ENCODE data around the gene HSF2.

Gene HSF2

DNA sequence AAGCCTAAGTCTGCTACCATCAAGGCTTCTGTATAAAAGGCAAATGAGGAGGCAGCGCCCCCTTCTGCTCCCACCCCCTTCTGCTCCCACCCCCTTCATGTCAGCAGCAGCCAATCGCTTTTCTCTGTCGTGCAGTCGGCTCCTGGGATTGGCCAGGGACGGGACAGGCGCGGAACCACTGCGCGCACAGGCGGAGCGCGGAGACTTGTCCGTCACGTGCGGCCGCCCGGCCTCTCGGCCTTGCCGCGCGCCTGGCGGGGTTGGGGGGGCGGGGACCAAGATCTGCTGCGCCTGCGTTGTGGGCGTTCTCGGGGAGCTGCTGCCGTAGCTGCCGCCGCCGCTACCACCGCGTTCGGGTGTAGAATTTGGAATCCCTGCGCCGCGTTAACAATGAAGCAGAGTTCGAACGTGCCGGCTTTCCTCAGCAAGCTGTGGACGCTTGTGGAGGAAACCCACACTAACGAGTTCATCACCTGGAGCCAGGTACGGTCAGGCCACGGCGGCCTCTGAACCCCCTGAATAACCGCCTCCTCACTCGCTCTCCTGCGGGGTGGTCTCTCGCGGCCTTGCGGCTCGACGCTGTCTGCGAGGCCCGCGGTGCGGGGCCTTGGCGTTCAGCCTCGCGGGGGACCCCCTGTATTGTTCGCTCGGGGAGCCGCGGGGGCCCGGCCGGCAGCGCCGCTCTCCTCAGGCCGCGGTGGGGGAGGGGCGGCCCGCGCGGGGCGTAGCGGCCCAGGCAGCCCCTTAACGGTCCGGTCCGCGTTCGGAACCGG, at the start of gene HSF2:
Gene HSF2, plus strand, starts transcription at position 305 of the 773 bp plus-strand sequence. Its CDS starts 86 bp downstream, at position 391.
- peak; percentile 77 to 87 (median 84) for DNase-seq (ENCODE audit: low read depth in 3 of 3, low spot score in 1 of 3)

DNA sequence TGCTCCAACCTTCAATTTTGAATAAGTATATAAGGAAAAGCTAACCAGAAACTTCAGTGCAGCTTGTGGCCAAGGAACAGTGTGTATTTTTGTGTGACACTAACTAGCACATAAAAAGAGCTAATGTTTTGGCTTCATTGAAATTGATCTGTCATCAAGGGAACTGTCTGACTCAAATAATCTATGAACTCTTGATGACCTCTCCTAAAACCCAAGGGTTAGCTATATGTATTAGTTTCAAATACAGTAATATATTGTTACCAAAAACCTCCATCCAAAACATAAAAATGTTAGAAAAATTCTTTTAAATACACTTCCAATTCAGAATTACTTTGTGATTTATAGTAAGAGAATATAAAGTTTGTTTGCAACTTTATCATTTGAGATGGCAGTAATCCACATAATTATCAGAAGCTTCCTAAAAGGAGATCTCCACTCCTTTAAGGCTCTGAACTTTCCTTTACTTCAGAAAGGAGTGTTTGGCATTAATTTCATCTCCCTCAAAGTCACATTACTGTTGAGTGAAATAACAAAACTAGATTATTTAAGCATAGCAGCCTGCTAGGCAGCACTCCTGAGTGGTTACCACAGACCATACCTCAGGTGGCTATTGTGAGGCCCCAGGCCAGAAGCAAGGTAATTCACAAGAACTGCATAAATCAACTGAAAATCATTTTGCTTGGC, 46.3 kb upstream of the HSF2 start:
- DNase-seq (ENCODE audit: low read depth in 3 of 3, low spot score in 1 of 3) = no peak

DNA sequence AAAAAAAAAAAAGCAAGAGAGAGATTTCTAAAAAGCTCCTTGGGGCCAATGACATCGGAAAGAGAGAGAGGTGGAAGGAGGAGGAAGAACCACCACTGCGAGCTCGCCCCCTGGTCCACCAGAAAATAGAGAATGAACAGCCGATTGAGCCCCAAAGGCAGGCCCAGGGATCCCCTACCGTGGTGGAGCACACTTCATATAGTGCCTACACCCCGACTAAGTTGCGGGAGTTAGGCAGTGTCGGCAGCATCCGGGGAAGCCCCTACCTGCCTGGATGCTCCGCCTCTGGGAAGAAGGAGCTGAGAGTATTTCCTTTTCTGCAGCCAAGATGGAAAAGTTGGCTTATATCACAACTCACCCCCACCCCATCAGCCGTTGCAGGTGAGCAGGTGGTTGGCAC, 38.6 kb upstream of the HSF2 start:
- no peak for DNase-seq (ENCODE audit: low read depth in 3 of 3, low spot score in 1 of 3)

DNA sequence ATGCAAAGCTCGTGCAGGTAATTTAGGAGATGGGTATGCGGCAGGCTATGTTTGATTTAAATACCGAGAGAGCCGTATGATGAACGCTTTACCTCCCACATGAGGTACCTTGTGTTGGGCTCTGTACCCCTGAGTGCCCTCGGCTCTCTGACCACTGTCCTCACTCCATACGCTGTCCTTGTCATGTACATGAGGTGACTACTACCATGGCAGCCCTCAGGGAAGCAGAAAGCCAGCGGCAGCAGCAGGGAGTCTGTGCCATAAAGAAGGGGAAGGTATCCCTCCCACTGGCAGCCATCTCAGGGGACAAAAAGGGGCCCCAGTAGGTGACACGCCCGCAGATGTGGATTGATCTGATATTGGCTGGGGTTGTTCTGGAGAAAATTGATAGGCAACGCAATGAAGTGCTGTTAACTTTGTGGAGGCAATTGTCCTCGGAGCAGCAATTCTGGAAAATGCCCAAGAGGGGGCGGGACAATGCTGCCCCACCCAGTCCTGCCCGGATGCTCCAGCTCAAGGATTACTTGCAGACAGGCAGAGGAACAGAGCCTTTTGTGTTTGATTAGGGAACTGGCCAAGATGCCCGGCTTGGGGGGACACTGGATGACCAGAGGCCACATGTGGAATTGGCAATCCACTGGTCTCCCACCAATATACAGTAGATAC, 38.0 kb upstream of the HSF2 start:
- no peak for DNase-seq (ENCODE audit: low read depth in 3 of 3, low spot score in 1 of 3)

- DNase-seq (ENCODE audit: low read depth in 3 of 3, low spot score in 1 of 3) = no peak
Observed at GRCh38 chr6:122363769-122364483, 35.5 kb upstream of the HSF2 start.

DNA sequence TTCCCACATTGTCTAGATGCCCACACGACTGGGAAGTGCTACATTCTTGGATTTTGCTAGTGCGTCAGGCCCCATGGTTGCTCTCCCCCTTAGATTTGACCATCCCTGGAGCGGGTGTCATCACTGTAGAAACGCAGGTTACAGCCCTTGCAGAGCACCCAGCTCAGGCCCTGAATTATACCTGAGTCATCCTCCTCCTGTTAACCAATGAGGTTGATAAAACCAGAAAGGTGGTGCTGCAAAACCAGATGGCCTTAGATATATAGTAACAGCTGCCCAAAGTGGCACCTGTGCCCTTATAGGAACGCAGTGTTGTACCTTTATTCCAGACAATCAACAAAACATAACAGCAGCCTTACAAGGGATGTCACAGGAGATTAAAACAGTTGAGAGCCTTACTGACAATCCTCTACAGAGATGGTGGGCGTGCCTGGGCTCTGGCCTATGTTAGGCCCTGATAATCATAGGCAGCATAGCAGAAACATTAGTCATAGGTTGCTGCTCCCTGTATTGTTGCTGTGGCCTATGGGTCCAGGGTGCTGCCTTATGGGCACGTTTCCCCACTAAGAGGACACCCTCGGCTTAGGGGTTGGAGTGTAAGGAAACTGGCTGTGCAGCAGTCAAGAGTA, 33.6 kb upstream of the HSF2 start:
- no peak for DNase-seq (ENCODE audit: low read depth in 3 of 3, low spot score in 1 of 3)

DNA sequence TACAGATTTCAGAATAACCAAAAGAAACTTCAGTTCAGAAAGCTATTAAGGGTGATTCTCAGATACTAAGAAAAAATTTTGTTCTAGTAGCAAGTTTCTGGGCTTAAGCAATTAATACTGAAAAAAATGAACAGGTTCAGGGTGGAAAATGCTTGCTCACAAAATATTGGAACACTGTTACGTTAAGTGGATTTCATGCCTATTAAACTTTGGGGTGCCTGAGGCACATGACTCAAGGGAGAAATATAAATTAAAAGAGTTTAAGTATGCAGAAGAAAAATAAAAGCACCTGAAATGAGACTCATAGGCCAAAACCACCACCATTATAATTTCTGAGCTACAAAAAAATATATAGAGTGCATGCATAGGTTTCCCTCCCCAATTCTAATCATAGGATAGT, 32.3 kb upstream of the HSF2 start:
- DNase-seq (ENCODE audit: low read depth in 3 of 3, low spot score in 1 of 3) = no peak

GRCh38 chr6:122369536-122369935, 29.9 kb upstream of the HSF2 start:
- no peak for DNase-seq (ENCODE audit: low read depth in 3 of 3, low spot score in 1 of 3)

- DNase-seq (ENCODE audit: low read depth in 3 of 3, low spot score in 1 of 3) = no peak
Observed at GRCh38 chr6:122372647-122373046, 26.8 kb upstream of the HSF2 start.

GRCh38 chr6:122374307-122374706, 25.1 kb upstream of the HSF2 start:
- DNase-seq (ENCODE audit: low read depth in 3 of 3, low spot score in 1 of 3) = no peak

DNA sequence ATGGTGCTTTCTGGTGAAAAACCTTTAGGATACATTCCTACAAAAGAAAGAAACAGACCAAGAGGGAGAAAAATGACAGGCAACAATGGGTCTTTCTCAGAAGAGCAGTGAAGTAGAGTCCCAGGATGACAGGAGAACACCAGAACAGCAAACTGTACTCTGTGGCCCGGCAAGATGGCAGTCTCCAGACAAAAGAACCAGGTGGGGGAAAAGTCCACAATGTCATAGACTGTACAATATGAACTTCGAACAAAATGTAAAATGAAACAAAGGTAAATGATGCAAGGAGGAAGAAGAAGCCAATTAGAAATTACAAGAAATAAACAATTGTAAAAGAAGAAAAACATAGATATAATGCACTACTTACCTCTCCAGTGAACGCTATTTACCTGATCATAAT, 23.2 kb upstream of the HSF2 start:
- DNase-seq (ENCODE audit: low read depth in 3 of 3, low spot score in 1 of 3) = no peak

DNA sequence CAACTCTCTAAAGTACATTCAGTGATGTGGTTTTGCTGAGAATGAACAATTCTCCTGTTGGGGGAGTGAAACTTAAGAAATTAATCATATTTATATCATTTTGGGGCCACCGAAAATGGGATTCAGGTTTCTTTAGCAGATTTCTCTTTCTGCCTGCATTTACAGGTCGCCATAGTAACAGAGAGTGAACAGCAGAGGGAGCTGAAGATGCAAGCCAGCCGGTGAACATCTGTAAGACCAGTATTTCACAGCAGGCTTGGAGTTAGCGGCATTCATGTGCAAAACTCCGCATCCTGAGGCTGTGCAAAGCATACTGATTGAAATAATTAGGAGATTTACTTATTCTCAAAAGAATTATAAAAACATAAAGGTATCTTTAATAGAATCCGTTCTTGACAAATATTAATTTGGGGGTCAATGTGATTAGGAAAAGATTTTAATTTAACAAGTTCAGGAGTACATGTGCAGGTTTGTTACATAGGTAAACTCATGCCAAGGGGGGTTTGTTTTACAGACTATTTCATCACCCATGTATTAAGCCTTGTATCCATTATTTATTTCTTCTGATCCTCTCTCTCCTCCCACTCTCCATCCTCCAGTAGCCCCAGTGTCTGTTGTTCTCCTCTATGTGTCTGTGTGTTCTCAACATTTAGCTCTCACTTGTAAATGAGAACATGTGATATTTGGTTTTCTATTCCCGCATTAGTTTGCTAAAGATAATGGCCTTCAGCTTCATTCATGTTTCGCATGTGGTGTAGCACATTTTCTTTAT, 17.8 kb upstream of the HSF2 start:
- DNase-seq (ENCODE audit: low read depth in 3 of 3, low spot score in 1 of 3) = peak in 2 of 3 donors; percentile 15 to 30

DNA sequence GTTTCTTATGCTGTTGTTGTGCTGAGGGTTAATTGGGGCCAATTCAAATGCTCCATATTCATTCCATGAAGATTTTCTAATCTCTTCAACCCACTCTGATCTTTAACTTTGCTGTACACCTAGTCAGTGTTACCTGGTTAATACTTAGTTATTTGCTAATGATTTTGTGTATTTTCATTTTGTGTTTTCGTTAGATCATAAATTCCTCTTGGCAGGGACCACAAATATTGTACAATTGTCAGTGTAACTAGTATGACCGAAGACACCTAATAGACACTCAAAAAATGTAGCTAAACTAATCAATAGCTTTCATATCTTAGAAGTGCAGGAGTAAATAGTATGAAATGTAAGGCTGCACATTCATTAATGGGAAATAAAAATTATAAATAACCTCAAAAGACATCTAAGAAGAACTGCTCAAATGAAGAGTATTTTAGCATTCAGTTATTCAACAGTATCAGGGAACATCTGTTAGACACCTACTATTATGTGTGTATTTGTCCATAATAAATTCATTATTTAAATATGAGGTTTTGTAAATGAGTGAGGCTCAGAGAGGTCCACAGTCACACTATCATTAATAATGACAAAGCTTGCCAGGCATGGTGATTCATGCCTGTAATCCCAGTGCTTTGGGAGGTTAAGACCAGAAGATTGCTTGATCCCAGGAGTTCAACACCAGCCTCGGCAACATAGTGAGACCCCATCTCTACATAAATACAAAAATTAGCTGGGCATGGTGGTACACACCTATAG, 13.4 kb upstream of the HSF2 start:
- DNase-seq (ENCODE audit: low read depth in 3 of 3, low spot score in 1 of 3) = no peak

DNA sequence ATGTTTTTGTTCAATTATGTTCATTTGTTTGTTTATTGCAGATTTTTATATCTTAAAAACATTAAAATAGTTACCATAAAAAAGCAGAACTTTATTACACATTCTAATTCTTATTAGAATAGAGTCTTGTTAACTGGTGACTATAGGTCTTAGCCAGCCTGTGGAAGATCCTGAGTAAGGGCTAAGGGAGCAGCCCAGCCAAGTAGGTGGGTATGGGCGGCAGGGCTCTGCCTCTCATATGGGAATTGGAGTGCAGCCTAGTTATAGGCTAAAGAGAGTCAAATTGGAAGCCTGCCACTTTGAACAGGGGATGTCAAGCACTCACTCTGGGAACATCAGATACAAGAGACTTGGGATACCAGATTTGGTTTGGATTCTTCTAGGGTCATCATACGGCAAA, 10.5 kb upstream of the HSF2 start:
- no peak for DNase-seq (ENCODE audit: low read depth in 3 of 3, low spot score in 1 of 3)

- no peak for DNase-seq (ENCODE audit: low read depth in 3 of 3, low spot score in 1 of 3)
Observed at GRCh38 chr6:122389704-122390372, 9.6 kb upstream of the HSF2 start.

DNA sequence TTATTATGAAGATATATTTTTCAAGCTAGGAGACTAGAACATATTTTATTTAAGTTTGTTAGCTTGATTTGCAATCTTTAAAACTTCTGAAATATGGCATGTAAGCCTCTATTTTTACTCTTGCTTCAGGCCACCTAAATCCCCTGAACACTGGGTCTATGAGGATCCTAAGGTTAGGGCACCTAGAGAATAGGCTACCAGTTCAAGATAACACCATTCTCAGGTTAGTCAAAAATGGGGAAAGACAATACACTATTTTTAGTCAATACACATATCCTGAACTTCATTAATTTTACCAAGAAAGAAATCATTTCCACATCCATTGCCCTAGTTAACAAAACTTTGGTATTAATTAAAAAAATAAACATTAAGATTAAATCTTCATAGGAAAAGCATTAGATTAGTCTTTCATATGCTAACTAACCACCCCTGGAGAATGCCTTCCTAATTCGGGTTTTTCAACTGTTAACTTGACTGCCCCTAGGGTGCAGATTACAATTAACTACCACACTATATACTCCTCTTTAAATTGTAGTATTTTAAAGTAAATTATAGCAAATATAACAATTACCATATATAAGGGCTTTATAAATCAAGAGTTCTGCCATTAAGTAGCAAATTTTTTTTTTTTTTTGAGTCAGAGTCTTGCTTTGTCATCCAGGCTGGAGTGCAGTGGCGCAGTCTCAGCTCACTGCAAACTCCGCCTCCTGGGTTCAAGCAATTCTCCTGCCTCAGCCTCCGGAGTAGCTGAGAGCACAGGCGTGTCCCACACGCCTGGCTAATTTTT, 6.7 kb upstream of the HSF2 start:
- no peak for DNase-seq (ENCODE audit: low read depth in 3 of 3, low spot score in 1 of 3)

GRCh38 chr6:122393351-122393896, 6.0 kb upstream of the HSF2 start:
- DNase-seq (ENCODE audit: low read depth in 3 of 3, low spot score in 1 of 3) = no peak

DNA sequence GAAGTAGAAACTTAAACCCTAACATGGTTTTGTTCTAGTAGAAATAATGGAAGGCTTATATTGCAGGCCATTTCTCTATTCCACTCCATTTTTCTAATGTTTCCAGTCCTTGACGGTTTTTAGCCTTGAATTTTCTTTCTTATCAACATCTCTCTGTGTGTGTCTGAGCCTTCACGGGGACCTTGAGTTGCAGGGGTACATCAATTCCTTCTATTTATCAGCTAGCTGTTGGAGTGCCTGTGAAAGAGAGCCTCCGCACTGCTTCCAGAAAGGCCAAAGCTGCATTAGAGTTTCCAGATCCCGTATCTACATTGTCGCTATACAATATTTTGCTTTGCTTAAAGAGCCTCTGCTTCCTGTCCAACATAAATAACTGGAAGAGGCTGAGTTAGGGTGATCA, 5.4 kb upstream of the HSF2 start:
- no peak for DNase-seq (ENCODE audit: low read depth in 3 of 3, low spot score in 1 of 3)

Data from stimulated activated CD4-positive, alpha-beta T cell treated with anti-CD3 and anti-CD28 coated beads, TNF-alpha, amount 100 ng/mL, for 1 hour (primary cell).